ENCODE data around the gene PTTG2.

DNA sequence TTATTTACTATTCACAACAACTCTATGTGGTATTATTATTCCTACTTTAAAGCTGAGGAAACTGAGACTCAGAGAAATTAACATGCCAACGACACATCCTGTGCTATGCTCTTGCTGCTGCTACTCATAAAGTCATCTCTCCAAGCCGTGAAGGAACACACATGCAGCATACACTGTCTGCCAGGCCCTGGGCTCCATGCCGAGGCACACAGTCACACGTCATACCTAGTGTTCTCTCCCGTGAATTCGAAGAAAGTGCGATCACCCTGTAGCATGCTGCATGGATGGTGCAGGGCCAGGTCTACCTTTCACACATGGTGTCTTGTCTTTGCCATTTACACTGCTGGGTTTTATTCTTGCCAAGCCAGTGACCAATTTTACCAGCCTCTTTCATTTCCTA lies 35.3 kb upstream of the PTTG2 start:
- TF ChIP-seq, protein P1, sequence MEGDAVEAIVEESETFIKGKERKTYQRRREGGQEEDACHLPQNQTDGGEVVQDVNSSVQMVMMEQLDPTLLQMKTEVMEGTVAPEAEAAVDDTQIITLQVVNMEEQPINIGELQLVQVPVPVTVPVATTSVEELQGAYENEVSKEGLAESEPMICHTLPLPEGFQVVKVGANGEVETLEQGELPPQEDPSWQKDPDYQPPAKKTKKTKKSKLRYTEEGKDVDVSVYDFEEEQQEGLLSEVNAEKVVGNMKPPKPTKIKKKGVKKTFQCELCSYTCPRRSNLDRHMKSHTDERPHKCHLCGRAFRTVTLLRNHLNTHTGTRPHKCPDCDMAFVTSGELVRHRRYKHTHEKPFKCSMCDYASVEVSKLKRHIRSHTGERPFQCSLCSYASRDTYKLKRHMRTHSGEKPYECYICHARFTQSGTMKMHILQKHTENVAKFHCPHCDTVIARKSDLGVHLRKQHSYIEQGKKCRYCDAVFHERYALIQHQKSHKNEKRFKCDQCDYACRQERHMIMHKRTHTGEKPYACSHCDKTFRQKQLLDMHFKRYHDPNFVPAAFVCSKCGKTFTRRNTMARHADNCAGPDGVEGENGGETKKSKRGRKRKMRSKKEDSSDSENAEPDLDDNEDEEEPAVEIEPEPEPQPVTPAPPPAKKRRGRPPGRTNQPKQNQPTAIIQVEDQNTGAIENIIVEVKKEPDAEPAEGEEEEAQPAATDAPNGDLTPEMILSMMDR (optimal IDR thresholded peaks at IDR 0.05 in 1 of 3, IDR thresholded peaks at IDR 0.05 in 1 of 3, conservative IDR thresholded peaks at IDR 0.05 in 1 of 3; ENCODE audit: extremely low read depth in 1 of 3, insufficient read depth in 2 of 3, low read length in 3 of 3) = no peak
- TF ChIP-seq EZH2 (IDR thresholded peaks at IDR 0.05; ENCODE audit: low read length) = no peak
